ENCODE data around the gene TRAK1.
A peak's percentile ranks its signal among the peaks of the same experiment; 100 is the strongest.

GRCh38 chr3:42118762-42119361 lies 27.7 kb downstream of the TRAK1 start:
- TF ChIP-seq HMGXB4 (CRISPR knock-in tag; IDR thresholded peaks at IDR 0.05) (no peak), CTCF (IDR thresholded peaks at IDR 0.05) (peak; percentile 34; the same call in 1 of the 2 replicates), MAX (CRISPR knock-in tag; IDR thresholded peaks at IDR 0.05) (no peak), IRF1 (CRISPR knock-in tag; IDR thresholded peaks at IDR 0.05) (no peak), JUN (CRISPR knock-in tag; IDR thresholded peaks at IDR 0.05) (no peak)
